K562 (cell line): ENCODE data around the gene LHX5. TPM values are rescaled to one million over a fixed set of nuclear protein-coding genes. Genes with fewer than 3 reads are reported as not detected.
A peak's percentile ranks its signal among the peaks of the same experiment; 100 is the strongest.

Experiments
- CHD1 ChIP-seq: fragments of 200-600 bp; sonication (generic); IDR thresholded peaks from one replicate; pipeline ENCODE4 v1.6.1; 2012; ENCODE audit warnings: mild to moderate bottlenecking, moderate library complexity, low read length, inconsistent platforms
- CSDE1 ChIP-seq, 2 experiments: fragments of 450-650 bp; IDR thresholded peaks; 2 replicates each; pipeline ENCODE4 v1.6.1; 2016; ENCODE audit warnings: mild to moderate bottlenecking in 1 of 2
- CTBP1 ChIP-seq: fragments of 450-650 bp; IDR thresholded peaks from 2 replicates; pipeline ENCODE4 v1.6.1; 2016; ENCODE audit warnings: borderline replicate concordance
- ETV6 ChIP-seq, 3 experiments: fragments of 150-350 bp in 1 of 3; sonication (generic) in 1 of 3; formaldehyde crosslinking in 1 of 3; IDR thresholded peaks; 2 replicates each; pipeline versions ENCODE4 v1.6.1 to v1.8.0; 2014 to 2022; ENCODE audit warnings: borderline replicate concordance in 2 of 3, low read depth in 2 of 3, antibody characterized with exemption in 1 of 3, low read length in 1 of 3, mild to moderate bottlenecking in 1 of 3, missing genetic modification reagents in 1 of 3
- HDGF ChIP-seq: fragments of 450-650 bp; IDR thresholded peaks from 2 replicates; pipeline ENCODE4 v1.6.1; 2016
- KLF13 ChIP-seq: fragments of 450-650 bp; IDR thresholded peaks from 2 replicates; pipeline ENCODE4 v1.6.1; 2016; ENCODE audit warnings: missing genetic modification characterization, low read depth, mild to moderate bottlenecking, missing compliant biosample characterization, moderate library complexity, borderline replicate concordance
- RAD21 ChIP-seq, 2 experiments: fragments of 250-450 bp in 1 of 2; fragments of 450-650 bp in 1 of 2; sonication (Bioruptor Pico) in 1 of 2; formaldehyde crosslinking in 1 of 2; IDR thresholded peaks in 1 of 2; conservative IDR thresholded peaks in 1 of 2; 2 replicates each; pipeline versions ENCODE4 v1.4.0 to v1.8.0; 2020 to 2022; ENCODE audit warnings: mild to moderate bottlenecking in 2 of 2, moderate library complexity in 1 of 2
- RFX1 ChIP-seq: fragments of 450-650 bp; IDR thresholded peaks from 2 replicates; pipeline ENCODE4 v1.6.1; 2016; ENCODE audit warnings: mild to moderate bottlenecking, moderate library complexity
- SP2 ChIP-seq: IDR thresholded peaks from 2 replicates; pipeline ENCODE4 v1.6.1; 2011; ENCODE audit warnings: mild to moderate bottlenecking, low read depth, low read length, moderate library complexity; ENCODE audit not compliant: poor library complexity, severe bottlenecking; ENCODE audit errors: extremely low read depth
- TGIF2 ChIP-seq: sonication (generic); formaldehyde crosslinking; IDR thresholded peaks from 2 replicates; pipeline ENCODE4 v1.8.1; 2022; ENCODE audit warnings: mild to moderate bottlenecking, missing genetic modification reagents, moderate library complexity
- ZBTB1 ChIP-seq: sonication (generic); formaldehyde crosslinking; IDR thresholded peaks from 2 replicates; pipeline ENCODE4 v1.8.1; 2023; ENCODE audit warnings: missing genetic modification reagents, low read depth, mild to moderate bottlenecking, borderline replicate concordance
- ZFX ChIP-seq: sonication (generic); formaldehyde crosslinking; IDR thresholded peaks from 2 replicates; pipeline ENCODE4 v1.8.0; 2022; ENCODE audit warnings: mild to moderate bottlenecking, missing genetic modification reagents, moderate library complexity
- ZNF121 ChIP-seq: sonication (generic); formaldehyde crosslinking; conservative IDR thresholded peaks from 2 replicates; pipeline ENCODE4 v1.8.0; 2022; ENCODE audit warnings: missing genetic modification reagents
- polyA plus RNA-seq, 8 experiments: library from polyadenylated mRNA; depleted of rRNA in 4 of 8; stranded (reverse) in 5 of 8; unstranded in 3 of 8; fragments of >200 nt; fragmentation: Nextera tagmentation in 2 of 8; fragmentation: Illumina TruSeq in 1 of 8; extraction: Ambion mirVana in 2 of 8; extraction: Trizol in 1 of 8; gene quantifications; 2 replicates each; pipeline versions ENCODE4 v1.2.1 to v1.2.3, GENCODE V29; 2011 to 2014; ENCODE audit warnings: inconsistent platforms in 1 of 8, missing spikeins in 1 of 8
- total RNA-seq, 7 experiments: library from RNA; depleted of rRNA in 6 of 7; stranded (reverse); fragments of >200 nt in 6 of 7; fragmentation: Illumina TruSeq in 2 of 7; extraction: Trizol in 2 of 7; gene quantifications; 2 replicates each; pipeline versions ENCODE4 v1.2.1 to v1.2.3, GENCODE V29; 2011 to 2021; ENCODE audit warnings: low replicate concordance in 1 of 7
- TF ChIP-seq, protein P1 (sequence below): fragments of 450-650 bp; conservative IDR thresholded peaks from 2 replicates; pipeline ENCODE4 v1.6.1; 2016; ENCODE audit warnings: missing genetic modification characterization, low read depth, mild to moderate bottlenecking, missing compliant biosample characterization, moderate library complexity
- TF ChIP-seq, protein P2 (sequence below): fragments of 200-800 bp; sonication (Bioruptor generic); IDR thresholded peaks from 2 replicates; pipeline ENCODE4 v1.6.1; 2016; ENCODE audit warnings: missing genetic modification characterization, missing compliant biosample characterization
- TF ChIP-seq, protein P3 (sequence below): fragments of 450-650 bp; IDR thresholded peaks from 2 replicates; pipeline ENCODE4 v1.6.1; 2016; ENCODE audit warnings: mild to moderate bottlenecking

The LHX5 gene
- total and polyA plus RNA-seq, 9 of the 15 experiments (the other 6 are each of a cell fraction or from before 2014, with no cell fraction given) = 0.04 to 0.17 (median 0.05) TPM; not detected in 6

DNA sequence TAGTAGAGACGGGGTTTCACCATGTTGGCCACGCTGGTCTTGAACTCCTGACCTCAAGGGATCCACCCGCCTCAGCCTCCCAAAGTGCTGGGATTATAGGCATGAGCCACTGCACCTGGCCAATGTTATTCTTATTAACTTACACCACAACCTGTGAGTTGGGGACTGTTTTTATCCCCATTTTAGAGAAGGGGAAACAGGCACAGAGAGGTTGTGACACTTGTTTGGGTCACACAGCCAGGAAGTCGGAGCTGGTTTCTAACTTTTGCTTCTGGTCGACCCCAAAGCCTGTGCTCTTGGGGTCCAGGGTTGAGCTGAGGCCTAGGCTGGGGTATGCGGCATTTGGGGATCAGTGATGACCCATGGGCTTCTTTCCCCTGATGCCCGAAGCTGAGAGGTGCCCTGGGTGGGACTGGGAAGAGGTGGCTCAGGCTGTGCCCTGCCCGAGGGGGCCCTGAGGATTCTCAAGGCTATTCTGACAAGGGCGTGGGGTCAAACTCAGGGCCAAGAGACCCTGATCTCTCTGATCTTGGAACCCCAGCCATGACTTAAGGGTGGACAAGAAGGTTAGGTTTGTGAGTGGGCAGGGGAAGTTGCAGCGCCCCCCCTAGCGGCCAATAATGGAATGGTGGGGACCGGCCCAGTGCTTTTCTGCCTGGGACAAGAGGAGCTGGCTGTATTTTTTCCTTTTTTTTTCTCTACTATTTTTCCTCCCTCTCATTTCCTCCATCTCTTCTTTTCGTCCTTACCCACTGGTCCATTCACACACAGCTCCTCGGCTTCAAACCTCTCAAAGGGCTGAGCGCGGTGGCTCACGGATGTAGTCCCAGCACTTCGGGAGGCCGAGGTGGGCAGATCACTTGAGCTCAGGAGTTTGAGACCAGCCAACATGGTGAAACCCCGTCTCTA is 46.5 kb downstream of the LHX5 start (continued):
- TF ChIP-seq ETV6 (IDR thresholded peaks at IDR 0.05; ENCODE audit: borderline replicate concordance in 1 of 2, low read depth in 2 of 2, low read length in 1 of 2) (no peak), ETV6 (CRISPR knock-in tag; IDR thresholded peaks at IDR 0.05; ENCODE audit: borderline replicate concordance) (no peak), HDGF (0 out of 2 replicates have a peak, but pooled peaks have one; percentile 78), SP2 (no peak), ZBTB1 (CRISPR knock-in tag) (peak; percentile 54; the same call in 1 of the 2 replicates), CSDE1 (IDR thresholded peaks at IDR 0.05) (no peak), TGIF2 (CRISPR knock-in tag) (no peak), CTBP1 (no peak), ZNF121 (CRISPR knock-in tag) (peak; percentile 20), ZFX (no peak), RAD21 (CRISPR knock-in tag; conservative IDR thresholded peaks at IDR 0.05 in 1 of 2, IDR thresholded peaks at IDR 0.05 in 1 of 2) (peak; percentile 59 to 85), CHD1 (no peak), KLF13 (tag) (no peak), RFX1 (no peak)
- TF ChIP-seq, protein P1, sequence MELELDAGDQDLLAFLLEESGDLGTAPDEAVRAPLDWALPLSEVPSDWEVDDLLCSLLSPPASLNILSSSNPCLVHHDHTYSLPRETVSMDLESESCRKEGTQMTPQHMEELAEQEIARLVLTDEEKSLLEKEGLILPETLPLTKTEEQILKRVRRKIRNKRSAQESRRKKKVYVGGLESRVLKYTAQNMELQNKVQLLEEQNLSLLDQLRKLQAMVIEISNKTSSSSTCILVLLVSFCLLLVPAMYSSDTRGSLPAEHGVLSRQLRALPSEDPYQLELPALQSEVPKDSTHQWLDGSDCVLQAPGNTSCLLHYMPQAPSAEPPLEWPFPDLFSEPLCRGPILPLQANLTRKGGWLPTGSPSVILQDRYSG (tag) = no peak
- TF ChIP-seq, protein P2, sequence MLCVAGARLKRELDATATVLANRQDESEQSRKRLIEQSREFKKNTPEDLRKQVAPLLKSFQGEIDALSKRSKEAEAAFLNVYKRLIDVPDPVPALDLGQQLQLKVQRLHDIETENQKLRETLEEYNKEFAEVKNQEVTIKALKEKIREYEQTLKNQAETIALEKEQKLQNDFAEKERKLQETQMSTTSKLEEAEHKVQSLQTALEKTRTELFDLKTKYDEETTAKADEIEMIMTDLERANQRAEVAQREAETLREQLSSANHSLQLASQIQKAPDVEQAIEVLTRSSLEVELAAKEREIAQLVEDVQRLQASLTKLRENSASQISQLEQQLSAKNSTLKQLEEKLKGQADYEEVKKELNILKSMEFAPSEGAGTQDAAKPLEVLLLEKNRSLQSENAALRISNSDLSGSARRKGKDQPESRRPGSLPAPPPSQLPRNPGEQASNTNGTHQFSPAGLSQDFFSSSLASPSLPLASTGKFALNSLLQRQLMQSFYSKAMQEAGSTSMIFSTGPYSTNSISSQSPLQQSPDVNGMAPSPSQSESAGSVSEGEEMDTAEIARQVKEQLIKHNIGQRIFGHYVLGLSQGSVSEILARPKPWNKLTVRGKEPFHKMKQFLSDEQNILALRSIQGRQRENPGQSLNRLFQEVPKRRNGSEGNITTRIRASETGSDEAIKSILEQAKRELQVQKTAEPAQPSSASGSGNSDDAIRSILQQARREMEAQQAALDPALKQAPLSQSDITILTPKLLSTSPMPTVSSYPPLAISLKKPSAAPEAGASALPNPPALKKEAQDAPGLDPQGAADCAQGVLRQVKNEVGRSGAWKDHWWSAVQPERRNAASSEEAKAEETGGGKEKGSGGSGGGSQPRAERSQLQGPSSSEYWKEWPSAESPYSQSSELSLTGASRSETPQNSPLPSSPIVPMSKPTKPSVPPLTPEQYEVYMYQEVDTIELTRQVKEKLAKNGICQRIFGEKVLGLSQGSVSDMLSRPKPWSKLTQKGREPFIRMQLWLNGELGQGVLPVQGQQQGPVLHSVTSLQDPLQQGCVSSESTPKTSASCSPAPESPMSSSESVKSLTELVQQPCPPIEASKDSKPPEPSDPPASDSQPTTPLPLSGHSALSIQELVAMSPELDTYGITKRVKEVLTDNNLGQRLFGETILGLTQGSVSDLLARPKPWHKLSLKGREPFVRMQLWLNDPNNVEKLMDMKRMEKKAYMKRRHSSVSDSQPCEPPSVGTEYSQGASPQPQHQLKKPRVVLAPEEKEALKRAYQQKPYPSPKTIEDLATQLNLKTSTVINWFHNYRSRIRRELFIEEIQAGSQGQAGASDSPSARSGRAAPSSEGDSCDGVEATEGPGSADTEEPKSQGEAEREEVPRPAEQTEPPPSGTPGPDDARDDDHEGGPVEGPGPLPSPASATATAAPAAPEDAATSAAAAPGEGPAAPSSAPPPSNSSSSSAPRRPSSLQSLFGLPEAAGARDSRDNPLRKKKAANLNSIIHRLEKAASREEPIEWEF (CRISPR knock-in tag) = no peak
- TF ChIP-seq, protein P3, sequence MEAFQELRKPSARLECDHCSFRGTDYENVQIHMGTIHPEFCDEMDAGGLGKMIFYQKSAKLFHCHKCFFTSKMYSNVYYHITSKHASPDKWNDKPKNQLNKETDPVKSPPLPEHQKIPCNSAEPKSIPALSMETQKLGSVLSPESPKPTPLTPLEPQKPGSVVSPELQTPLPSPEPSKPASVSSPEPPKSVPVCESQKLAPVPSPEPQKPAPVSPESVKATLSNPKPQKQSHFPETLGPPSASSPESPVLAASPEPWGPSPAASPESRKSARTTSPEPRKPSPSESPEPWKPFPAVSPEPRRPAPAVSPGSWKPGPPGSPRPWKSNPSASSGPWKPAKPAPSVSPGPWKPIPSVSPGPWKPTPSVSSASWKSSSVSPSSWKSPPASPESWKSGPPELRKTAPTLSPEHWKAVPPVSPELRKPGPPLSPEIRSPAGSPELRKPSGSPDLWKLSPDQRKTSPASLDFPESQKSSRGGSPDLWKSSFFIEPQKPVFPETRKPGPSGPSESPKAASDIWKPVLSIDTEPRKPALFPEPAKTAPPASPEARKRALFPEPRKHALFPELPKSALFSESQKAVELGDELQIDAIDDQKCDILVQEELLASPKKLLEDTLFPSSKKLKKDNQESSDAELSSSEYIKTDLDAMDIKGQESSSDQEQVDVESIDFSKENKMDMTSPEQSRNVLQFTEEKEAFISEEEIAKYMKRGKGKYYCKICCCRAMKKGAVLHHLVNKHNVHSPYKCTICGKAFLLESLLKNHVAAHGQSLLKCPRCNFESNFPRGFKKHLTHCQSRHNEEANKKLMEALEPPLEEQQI = no peak
